ENCODE results near the gene ANAPC15.

DNA sequence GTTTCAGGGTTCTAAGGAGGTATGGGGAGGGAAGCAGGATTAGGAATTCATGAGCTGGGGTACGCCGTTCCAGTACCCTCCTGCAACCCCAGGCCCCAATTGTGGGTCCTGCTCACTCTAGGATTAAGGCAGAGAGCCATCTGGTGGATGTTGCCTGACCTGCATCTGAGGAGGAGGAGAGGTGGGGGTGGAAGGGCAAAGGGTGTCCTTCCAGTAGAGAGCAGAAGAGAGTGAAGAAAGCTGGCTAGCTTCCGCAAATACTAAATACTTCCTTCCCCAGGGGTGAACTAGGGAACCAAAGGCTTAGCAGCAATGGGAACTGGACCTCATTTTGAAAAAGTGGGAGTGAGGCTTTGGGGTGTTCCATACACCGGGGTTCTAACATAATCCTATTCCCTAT is 21.2 kb downstream of the ANAPC15 start:
- TF ChIP-seq POLR2AphosphoS5 (IDR thresholded peaks at IDR 0.05; ENCODE audit: low read depth) (no peak; the same call in 1 of the 2 replicates), EZH2phosphoT487 (IDR thresholded peaks at IDR 0.05; ENCODE audit: unreplicated experiment) (no peak), EZH2 (IDR thresholded peaks at IDR 0.05; ENCODE audit: low read depth, unreplicated experiment) (no peak), CREB1 (CRISPR knock-in tag; IDR thresholded peaks at IDR 0.05; ENCODE audit: low read depth) (no peak), NANOG (IDR thresholded peaks at IDR 0.05; ENCODE audit: borderline replicate concordance) (no peak), JUNB (IDR thresholded peaks at IDR 0.05; ENCODE audit: unreplicated experiment) (no peak), STAT1 (IDR thresholded peaks at IDR 0.05; ENCODE audit: unreplicated experiment) (no peak), ZNF114 (CRISPR knock-in tag; IDR thresholded peaks at IDR 0.05) (no peak), ZNF331 (CRISPR knock-in tag; IDR thresholded peaks at IDR 0.05; ENCODE audit: low read depth) (no peak)
- TF ChIP-seq, protein P1, sequence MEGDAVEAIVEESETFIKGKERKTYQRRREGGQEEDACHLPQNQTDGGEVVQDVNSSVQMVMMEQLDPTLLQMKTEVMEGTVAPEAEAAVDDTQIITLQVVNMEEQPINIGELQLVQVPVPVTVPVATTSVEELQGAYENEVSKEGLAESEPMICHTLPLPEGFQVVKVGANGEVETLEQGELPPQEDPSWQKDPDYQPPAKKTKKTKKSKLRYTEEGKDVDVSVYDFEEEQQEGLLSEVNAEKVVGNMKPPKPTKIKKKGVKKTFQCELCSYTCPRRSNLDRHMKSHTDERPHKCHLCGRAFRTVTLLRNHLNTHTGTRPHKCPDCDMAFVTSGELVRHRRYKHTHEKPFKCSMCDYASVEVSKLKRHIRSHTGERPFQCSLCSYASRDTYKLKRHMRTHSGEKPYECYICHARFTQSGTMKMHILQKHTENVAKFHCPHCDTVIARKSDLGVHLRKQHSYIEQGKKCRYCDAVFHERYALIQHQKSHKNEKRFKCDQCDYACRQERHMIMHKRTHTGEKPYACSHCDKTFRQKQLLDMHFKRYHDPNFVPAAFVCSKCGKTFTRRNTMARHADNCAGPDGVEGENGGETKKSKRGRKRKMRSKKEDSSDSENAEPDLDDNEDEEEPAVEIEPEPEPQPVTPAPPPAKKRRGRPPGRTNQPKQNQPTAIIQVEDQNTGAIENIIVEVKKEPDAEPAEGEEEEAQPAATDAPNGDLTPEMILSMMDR (conservative IDR thresholded peaks at IDR 0.05; ENCODE audit: low read depth in 2 of 2): peak; percentile 78 to 95
- TF ChIP-seq, protein P2, sequence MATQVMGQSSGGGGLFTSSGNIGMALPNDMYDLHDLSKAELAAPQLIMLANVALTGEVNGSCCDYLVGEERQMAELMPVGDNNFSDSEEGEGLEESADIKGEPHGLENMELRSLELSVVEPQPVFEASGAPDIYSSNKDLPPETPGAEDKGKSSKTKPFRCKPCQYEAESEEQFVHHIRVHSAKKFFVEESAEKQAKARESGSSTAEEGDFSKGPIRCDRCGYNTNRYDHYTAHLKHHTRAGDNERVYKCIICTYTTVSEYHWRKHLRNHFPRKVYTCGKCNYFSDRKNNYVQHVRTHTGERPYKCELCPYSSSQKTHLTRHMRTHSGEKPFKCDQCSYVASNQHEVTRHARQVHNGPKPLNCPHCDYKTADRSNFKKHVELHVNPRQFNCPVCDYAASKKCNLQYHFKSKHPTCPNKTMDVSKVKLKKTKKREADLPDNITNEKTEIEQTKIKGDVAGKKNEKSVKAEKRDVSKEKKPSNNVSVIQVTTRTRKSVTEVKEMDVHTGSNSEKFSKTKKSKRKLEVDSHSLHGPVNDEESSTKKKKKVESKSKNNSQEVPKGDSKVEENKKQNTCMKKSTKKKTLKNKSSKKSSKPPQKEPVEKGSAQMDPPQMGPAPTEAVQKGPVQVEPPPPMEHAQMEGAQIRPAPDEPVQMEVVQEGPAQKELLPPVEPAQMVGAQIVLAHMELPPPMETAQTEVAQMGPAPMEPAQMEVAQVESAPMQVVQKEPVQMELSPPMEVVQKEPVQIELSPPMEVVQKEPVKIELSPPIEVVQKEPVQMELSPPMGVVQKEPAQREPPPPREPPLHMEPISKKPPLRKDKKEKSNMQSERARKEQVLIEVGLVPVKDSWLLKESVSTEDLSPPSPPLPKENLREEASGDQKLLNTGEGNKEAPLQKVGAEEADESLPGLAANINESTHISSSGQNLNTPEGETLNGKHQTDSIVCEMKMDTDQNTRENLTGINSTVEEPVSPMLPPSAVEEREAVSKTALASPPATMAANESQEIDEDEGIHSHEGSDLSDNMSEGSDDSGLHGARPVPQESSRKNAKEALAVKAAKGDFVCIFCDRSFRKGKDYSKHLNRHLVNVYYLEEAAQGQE (IDR thresholded peaks at IDR 0.05; ENCODE audit: unreplicated experiment): no peak
- TF ChIP-seq, protein P3, sequence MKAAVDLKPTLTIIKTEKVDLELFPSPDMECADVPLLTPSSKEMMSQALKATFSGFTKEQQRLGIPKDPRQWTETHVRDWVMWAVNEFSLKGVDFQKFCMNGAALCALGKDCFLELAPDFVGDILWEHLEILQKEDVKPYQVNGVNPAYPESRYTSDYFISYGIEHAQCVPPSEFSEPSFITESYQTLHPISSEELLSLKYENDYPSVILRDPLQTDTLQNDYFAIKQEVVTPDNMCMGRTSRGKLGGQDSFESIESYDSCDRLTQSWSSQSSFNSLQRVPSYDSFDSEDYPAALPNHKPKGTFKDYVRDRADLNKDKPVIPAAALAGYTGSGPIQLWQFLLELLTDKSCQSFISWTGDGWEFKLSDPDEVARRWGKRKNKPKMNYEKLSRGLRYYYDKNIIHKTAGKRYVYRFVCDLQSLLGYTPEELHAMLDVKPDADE (IDR thresholded peaks at IDR 0.05): no peak
- TF ChIP-seq, protein P4, sequence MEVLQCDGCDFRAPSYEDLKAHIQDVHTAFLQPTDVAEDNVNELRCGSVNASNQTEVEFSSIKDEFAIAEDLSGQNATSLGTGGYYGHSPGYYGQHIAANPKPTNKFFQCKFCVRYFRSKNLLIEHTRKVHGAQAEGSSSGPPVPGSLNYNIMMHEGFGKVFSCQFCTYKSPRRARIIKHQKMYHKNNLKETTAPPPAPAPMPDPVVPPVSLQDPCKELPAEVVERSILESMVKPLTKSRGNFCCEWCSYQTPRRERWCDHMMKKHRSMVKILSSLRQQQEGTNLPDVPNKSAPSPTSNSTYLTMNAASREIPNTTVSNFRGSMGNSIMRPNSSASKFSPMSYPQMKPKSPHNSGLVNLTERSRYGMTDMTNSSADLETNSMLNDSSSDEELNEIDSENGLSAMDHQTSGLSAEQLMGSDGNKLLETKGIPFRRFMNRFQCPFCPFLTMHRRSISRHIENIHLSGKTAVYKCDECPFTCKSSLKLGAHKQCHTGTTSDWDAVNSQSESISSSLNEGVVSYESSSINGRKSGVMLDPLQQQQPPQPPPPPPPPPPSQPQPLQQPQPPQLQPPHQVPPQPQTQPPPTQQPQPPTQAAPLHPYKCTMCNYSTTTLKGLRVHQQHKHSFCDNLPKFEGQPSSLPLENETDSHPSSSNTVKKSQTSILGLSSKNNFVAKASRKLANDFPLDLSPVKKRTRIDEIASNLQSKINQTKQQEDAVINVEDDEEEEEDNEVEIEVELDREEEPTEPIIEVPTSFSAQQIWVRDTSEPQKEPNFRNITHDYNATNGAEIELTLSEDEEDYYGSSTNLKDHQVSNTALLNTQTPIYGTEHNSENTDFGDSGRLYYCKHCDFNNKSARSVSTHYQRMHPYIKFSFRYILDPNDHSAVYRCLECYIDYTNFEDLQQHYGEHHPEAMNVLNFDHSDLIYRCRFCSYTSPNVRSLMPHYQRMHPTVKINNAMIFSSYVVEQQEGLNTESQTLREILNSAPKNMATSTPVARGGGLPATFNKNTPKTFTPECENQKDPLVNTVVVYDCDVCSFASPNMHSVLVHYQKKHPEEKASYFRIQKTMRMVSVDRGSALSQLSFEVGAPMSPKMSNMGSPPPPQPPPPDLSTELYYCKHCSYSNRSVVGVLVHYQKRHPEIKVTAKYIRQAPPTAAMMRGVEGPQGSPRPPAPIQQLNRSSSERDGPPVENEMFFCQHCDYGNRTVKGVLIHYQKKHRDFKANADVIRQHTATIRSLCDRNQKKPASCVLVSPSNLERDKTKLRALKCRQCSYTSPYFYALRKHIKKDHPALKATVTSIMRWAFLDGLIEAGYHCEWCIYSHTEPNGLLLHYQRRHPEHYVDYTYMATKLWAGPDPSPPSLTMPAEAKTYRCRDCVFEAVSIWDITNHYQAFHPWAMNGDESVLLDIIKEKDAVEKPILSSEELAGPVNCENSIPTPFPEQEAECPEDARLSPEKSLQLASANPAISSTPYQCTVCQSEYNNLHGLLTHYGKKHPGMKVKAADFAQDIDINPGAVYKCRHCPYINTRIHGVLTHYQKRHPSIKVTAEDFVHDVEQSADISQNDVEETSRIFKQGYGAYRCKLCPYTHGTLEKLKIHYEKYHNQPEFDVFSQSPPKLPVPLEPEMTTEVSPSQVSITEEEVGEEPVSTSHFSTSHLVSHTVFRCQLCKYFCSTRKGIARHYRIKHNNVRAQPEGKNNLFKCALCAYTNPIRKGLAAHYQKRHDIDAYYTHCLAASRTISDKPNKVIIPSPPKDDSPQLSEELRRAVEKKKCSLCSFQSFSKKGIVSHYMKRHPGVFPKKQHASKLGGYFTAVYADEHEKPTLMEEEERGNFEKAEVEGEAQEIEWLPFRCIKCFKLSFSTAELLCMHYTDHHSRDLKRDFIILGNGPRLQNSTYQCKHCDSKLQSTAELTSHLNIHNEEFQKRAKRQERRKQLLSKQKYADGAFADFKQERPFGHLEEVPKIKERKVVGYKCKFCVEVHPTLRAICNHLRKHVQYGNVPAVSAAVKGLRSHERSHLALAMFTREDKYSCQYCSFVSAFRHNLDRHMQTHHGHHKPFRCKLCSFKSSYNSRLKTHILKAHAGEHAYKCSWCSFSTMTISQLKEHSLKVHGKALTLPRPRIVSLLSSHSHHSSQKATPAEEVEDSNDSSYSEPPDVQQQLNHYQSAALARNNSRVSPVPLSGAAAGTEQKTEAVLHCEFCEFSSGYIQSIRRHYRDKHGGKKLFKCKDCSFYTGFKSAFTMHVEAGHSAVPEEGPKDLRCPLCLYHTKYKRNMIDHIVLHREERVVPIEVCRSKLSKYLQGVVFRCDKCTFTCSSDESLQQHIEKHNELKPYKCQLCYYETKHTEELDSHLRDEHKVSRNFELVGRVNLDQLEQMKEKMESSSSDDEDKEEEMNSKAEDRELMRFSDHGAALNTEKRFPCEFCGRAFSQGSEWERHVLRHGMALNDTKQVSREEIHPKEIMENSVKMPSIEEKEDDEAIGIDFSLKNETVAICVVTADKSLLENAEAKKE (CRISPR knock-in tag; IDR thresholded peaks at IDR 0.05): no peak

Measured in GM23338 (cell line).